ENCODE data around the gene DLX3.

- TF ChIP-seq, protein P1, sequence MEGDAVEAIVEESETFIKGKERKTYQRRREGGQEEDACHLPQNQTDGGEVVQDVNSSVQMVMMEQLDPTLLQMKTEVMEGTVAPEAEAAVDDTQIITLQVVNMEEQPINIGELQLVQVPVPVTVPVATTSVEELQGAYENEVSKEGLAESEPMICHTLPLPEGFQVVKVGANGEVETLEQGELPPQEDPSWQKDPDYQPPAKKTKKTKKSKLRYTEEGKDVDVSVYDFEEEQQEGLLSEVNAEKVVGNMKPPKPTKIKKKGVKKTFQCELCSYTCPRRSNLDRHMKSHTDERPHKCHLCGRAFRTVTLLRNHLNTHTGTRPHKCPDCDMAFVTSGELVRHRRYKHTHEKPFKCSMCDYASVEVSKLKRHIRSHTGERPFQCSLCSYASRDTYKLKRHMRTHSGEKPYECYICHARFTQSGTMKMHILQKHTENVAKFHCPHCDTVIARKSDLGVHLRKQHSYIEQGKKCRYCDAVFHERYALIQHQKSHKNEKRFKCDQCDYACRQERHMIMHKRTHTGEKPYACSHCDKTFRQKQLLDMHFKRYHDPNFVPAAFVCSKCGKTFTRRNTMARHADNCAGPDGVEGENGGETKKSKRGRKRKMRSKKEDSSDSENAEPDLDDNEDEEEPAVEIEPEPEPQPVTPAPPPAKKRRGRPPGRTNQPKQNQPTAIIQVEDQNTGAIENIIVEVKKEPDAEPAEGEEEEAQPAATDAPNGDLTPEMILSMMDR (IDR thresholded peaks at IDR 0.05; ENCODE audit: insufficient read depth, low read length, poor library complexity, severe bottlenecking), result no peak
- TF ChIP-seq EZH2phosphoT487 (conservative IDR thresholded peaks at IDR 0.05; ENCODE audit: low read length), result no peak
These were observed 1.5 kb downstream of the DLX3 start for GRCh38 chr17:49993423-49994060.

All from SU-DHL-6 (cell line).